HG02642 (cell line): ENCODE results near the gene TAS1R1.

Experiments used
- ATAC-seq: cut with Tn5 transposase; IDR thresholded peaks from one replicate; pipeline ENCODE4 v1.9.1; 2021; ENCODE audit warnings: mild to moderate bottlenecking; ENCODE audit not compliant: unreplicated experiment, poor library complexity

The TAS1R1 gene

DNA sequence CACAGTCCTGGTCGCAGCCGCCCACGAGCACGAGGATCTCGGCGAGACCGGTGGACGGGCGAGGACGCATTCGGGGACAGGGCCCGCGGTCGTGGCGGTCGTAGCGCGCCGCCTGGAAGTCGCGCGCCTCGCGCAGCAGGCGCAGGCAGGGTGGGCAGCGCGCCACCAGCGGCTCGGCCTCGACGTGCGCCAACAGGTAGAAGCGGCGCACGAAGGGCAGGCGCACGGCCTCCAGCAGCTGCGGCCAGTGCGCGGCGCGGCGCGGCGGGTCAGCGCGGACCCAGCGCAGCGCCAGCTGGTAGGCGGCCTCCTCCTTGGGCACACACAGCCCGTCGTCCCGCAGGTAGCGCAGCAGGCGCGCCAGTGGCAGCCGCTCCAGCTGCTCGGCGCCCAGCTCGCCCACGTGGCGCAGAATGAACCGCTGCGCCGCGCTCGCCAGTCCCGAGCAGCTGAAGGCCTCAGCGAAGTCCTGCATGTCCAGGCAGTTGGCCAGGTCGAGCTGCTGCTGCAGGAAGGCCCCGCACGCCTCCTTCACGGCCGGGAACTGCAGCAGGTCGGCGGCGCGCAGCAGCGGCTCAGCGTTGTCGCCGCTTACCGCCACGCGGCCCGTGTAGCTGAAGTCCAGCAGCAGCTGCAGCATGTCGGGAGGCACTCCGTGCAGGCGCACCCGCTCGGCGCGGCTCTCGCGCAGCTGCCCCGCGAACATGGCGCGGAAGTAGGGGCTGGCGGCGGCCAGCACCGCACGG is 47.0 kb downstream of the TAS1R1 start:
- ATAC-seq, result peak; percentile 18

DNA sequence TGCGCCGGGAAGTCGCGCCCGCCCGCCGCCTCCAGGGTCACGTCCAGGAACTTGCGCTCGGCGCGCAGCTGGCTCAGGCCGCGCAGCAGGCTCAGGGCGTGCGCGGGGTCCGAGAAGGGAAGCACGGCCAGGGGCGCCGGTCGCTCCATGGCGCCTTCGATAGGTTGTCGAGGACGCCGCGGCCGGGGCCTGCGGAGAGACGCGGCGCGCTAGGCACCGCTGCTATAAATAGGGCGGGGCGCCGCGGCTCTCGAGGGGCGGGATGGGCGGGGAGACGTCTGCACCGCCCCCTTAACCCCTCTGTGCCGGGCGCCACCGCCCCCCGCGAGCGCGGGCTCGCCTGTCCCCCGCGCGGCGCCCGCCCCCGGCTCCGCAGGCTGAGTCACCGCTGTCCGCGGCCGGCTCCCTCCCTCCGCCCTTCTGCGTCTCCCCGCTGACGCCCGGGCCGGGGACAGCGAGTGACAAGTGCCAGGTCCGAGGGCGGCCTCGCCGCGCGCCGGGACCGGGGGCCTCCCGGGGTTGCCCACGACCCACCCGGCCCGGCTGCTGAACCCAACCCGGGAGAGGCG is 47.6 kb downstream of the TAS1R1 start, which contains the start of gene KLHL21:
Gene KLHL21 (minus strand): TSS at position 201 of the 569 bp plus-strand sequence. CDS start 52 bp downstream, at position 149.
- peak; percentile 65 for ATAC-seq

DNA sequence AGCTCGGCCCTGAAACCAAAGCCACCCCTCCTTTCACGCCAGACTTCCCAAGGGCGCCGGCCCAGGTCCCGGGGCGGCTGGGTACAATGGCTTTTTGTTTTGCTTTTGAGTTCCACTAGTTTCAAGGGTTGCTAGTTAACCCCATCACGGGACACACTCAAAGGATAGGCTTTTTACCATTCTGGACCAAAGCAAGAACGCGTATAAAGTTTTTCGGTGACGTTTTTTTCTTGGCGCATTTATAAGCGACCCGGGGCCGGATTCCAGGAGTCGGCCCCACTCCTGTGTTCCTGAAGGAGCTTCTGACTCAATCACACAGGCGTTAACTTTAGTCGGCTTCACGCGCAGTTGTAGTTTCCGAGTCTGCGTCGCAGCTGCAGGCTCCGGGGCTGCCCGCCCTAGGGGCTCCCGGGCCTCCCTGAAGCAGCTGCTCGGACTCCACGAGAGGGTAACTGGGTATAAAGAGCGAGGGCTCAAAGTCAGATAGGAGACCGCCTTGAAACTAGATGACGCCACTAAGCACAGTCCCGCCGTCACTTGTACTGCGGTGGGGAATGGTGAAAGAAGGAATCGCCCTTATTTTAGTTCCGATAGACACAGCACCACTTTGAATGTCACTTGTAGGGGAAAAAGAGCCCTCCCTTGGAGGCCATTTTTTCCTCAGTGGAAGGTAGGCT is 48.3 kb downstream of the TAS1R1 start:
- peak; percentile 11 for ATAC-seq

DNA sequence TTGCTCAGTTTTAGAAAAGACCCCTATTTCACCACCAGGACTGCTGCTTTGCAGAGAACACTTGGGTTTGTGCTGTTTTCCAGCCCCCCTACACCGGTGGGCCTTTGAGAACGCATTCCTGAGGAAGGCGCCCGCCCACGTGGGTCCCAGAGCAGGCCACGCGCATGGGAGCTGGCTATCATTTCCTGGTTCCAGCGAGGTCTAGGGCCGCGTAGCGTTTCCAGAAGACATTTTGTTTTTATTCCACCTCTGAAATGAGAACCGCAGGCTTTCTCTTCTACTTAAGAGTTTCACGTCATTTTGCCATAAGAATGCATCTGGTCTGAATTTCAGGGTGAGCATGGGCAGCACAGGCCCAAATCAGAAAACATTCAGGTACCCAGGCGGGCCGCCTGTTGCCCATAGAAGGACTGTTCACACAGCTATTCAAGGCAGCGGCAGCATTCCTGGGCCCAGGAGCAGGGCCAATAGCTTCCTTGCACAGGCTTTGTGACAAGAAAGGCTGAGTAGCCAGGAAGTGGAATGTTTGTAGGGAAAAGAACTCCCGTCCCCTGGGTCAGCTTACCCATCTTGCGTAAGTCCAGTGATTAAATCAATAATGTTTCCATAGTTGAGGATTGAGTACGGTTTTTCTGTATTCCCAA is 48.9 kb downstream of the TAS1R1 start:
- ATAC-seq, result no peak

DNA sequence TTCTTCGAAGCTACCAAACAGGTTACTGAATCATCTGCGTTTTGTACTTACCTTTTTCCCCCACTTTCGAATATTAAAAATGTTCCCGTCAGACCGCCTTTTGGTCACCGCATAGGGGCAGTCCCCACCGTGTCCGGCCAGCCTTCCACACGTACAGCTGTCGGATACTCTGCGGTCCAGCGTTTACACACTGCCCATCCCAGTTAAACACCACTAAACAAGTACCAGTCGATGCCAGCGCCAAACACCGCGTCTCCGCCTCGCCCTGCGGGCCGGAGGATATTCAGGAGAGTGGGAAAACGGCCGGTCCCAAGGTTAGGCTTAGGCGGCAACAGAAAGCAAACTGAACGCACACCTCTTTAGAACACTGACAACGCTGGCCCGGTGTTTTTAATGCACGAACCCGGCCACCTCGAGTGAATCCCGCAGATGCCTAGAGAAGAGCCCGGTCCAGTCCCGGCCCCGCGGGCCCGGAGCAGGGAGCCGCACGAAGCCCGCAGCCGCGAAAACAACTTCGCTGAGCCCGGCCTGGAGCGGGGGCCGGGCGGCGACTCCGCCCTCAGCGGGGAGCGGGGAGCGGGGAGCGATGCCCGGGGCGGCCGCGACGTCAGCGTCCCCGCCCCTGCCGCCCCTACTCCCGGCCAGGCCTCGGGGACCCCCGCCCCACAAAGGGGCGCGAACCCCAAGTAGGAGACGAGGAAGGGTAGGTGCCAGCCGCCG is 57.7 kb downstream of the TAS1R1 start:
- ATAC-seq, result no peak

DNA sequence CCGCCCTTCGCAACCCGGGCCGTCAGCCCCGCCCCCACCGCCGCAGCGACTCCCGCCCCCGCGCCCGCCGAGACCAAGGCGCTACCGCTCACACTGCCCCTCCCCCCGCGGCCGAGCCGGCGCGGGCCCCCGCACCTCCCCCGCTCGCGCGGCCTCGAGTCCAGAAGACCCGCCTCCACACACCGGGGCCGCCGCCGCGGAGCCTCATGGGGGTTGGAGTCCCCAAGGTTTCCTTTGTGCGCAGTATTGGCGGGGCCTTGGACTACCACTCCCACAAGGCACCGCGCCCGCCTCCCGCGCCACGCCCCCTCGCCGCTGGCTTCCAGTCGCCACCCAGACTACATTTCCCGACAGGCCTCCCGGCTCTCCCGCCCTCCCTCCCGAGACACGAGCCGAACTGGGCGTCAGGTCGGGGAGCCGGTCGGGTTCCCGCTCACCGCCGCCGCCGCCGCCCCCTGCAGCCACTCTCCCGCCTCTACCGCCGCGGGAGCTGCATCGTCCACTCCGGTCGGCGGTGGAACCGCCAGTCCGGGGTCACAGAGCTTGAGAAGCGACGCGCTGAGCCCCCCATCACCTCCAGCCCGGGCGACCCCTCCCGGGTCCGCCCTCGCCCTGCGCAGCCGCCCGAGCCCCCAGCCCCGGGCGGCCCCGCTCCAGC is 58.4 kb downstream of the TAS1R1 start, which contains the start of gene PHF13:
Gene PHF13 (plus strand): TSS at position 371 of the 658 bp plus-strand sequence. CDS start 336 bp downstream, outside the sequence.
- peak; percentile 91 for ATAC-seq

DNA sequence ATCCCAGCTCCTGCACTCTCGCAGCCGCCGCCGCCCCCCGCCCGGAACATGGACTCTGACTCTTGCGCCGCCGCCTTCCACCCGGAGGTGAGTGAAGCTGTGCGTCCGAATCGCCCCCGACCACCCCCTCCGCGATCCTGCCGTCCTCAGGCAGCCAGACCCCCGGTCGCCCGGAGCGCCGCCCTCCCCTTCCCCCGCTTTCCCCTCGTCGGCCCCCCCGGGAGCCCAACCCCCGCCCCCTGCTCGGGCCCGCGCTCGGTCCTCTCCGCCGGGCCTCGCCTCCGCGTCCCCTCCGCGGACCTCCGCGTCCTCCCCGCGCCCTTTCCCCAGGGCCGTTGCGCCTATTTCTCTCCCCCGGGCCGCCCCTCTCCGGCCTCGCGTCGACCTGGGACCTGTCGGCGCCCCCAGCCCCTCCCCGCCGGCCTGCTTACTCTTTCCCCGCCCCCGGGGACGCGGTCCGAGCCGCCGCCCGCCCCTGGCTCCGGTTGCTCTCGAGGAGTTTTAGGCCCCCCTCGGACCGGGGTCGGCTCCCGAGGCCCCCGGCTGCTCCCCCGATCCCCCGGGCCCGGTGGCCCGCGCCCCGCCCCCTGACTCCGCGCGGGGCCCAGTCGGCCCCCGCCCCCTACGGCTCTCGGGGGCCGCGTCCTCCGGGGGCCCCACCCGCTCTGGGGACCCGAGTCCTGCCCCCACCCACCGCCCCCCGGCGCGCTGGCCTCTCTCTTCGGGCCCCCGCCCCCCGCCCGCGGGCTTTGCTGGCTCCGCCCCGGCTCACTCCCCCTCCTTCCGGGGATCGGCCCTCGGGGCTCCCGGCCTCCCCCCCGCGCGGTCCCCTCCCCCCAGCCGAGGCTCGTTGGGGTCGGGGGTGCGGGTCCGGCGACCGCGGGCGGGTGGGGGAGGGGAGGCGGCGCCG is 59.2 kb downstream of the TAS1R1 start:
- ATAC-seq, result no peak

DNA sequence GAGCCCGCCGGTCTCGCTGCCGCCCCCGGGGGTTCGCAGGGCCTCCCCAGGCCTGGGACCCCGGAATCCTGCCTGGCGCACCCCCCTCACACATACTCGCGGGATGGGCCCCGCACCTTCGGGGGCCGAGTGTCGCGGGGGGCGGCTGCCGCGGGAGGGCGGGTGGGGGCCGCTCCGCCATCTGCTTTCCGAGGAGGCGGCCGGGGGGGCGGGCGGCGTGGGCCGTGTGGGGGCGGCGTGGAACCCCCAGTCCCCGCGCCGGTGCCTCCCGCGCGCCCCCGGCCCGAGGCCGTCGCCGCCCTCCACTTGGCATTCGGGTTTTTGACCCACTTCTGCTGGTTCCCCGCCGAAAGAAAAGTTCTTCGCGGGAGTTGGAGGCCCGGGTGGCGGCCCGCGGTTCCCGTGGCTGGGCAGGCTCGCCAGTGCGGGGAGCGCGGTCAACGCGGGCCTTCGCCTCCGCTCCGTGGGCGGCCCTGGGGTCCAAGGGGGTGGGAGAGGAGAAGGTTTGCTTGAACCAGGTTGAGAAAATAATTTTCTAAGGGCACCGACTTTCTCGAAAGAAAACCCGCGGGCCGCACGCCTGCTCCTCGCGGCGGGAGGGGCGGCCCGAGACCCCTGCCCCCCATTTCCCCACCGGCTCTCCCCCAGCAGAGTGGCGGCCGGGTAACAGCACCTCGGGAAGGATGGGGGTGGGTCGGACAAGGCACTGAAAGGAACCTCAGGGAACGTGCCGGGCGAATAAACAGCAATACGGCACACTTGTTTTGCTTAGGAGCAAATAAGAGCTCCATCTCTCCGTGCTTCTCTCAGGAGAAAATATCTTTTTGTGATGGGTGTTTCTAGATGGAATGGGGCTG is 60.0 kb downstream of the TAS1R1 start:
- no peak for ATAC-seq

DNA sequence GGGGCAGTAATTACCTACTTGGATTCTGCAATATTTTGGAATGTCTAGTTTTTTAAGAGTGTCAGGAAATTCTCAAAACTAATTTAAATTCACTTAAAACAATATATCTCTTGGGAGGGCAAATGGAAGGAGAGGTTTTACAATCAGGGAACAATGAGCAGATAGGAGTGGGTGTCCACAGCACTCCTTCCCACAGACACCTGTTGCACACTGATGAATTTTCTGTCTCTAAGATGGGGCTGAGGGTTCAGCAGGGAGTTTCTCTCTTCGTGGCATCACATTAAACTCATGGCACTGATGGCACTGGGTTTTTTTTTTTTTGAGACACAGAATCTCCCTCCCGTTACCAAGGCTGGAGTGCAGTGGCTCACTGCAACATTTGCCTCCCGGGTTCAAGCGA is 63.9 kb downstream of the TAS1R1 start:
- ATAC-seq, result no peak

DNA sequence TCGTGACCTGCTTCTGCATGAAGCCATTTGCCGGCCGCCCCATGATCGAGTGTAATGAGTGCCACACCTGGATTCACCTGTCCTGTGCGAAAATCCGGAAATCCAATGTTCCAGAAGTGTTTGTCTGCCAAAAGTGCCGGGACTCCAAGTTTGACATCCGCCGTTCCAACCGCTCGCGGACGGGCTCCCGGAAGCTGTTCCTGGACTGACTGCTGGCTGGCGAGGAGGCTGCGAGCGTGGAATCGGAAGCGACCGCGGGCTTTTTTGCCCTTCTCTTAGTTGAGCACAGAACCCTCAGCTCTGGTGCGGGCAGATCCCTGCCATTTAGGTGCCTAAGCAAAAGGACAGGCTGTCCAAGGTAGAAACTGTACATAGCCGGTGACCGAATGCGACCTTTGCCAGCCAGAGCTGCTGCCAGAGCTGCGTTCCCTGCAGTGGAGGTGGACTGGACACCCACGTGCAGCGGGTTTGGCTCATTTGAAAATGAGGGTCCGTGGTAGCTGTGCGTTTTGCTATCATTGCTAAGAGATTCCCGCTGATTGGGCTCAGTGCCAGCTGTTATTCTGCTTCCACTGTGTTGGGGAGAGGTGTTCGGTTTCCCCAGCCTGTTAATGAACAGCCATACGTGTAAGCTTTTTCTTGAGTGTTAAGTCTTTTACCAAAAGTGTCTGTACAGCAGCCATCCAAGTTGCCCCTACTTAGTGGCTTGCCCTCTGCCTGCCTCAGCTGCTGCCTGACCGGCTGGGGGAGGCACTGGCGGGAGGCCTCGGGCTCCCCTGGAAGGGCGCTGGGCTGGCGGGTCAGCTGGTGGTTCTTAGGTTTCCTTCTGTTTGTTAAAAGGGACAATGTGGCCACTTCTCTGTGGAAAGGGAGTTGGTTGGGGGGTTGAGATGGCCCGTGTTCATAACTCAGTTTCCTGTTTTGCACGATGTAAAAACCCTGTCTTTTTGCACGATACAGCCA is 66.6 kb downstream of the TAS1R1 start:
- no peak for ATAC-seq

DNA sequence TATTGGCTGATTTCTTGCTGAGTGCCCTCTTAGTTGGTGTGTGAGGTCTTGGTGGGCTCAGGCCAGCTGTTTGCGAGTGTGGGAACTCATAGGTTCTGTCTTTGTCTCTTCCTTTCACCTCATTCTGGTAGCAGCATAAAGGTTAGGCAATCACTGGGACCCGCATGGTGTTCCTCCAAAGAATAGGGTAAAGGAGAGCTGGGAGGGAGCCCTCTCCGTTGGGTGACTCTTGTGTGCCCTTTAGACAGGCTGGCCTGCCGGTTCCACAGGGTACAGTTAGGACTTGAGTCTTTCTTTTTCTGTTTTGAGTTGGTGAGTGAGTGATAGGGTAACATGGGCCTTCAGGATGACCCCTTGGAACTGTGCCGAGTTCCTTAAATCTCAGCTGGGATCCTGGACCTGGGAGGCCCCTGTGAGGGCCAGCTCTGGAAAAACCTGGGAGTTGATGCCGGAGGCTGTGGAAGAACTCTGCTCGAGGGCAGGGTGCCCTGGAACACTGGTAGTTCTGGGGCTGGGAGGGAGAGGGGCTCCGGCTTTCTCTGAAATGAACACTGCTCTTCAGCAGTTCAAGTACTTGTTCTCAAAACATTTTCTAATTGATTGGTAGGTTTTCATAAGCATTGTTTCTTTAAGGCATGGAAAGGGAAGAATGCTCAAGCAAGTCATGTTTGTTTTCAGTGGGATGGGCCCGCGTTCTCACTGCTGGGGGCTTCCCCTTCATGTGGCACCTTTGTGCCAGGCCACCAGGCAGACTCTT is 67.5 kb downstream of the TAS1R1 start:
- no peak for ATAC-seq

DNA sequence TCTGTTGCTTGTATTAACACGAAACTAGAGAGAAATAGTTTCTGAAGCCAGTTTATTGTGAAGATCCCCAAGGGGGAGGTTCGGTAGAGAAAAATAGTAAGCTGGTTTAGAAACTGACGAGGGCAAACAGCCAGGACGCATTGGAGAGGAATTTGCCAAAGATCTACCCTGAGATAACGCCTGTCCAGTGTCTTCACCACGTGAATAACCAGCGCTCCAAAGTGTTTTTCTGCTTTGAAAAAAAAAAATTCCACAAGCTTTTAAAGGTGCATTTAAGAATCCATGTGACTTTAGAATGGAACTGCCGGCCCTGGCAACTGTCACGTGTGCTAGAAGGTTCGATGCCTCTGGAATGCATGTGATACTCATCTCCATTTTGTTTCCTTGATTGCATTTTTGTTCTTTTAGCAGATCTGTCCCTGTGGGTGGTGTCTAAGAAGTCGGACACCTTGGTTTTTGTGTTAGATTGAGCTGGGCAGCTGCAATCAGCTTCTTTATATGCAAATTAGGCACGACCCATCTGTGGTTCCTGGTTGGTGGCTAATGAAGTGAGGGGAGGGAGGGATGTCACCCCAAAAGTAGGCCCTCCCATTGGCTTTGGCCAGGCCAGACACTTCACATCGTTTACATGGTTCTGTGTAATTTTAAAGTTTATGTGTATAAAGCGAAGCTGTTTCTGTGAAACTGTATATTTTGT is 68.3 kb downstream of the TAS1R1 start:
- no peak for ATAC-seq

DNA sequence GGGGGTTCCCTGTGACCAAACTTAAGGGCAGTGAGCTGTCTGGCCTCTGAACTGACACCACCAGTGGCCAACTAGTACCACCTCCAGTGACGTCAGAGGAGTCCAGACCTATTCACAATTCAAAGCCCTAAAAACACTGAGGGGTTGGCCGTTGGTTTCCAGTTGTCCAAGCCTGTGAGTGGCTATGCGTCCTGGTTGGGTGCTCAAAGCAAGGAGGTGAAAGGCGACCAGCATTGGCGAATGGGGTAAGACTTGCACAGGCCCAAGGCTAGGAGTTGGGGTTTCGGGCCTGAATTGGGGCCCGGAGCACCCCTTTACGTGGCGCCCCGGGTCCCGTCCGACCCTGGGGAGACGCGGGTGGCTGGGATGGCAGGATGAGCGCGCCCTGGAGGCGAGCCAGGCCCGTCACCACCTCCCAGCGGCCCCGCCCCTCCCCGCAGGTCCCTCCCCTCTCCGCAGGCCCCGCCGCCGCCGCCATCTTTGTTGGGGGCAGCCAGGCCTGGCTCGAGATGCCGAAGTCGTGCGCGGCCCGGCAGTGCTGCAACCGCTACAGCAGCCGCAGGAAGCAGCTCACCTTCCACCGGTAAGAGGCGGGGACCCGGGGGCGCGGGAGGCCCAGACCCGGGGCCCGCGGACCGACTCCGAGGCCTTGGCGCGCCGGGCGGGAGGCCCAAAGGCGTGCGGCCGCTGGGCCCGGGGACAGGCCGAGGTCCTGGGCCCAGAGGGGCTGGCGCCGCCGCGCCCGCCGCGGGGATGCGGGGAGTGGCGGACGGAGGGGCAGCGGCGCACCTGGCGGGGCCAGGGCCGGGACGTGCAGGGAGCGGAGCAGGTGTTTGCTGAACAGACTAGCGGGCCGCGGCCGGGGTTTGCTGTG is 69.8 kb downstream of the TAS1R1 start, which contains the start of gene THAP3:
Gene THAP3 (plus strand): TSS at position 159 of the 874 bp plus-strand sequence. CDS start 351 bp downstream, at position 510.
- ATAC-seq, result peak; percentile 85

DNA sequence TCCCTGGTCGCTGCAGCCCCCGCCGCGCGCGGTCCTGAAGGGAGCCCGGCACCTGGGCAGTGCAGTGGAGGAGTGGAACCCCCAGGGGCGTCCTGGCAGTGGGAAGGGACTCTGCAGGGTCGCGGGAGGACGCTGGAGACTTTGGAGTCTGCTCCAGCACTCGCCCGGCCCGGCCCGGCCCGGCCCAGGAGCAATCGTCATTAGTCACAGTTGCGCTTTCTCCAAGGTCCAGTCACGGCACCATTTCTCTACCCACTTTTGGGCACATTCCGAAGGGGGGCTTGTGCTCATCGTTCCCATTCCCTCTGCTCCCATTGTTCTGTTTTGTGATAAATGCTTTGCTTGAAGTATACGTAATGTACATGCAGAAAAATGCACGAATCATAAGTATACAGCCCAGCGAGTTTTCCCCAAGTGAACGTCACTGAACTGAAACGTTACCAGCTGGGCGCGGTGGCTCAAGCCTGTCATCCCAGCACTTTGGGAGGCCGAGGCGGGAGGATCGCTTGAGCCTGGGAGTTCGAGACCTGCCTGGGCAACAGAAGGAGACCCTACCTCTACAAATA is 70.6 kb downstream of the TAS1R1 start:
- ATAC-seq, result no peak
